GM12878 (cell line): ENCODE results near the gene USP9X. TPM values are rescaled to one million over a fixed set of nuclear protein-coding genes. Genes with fewer than 3 reads are reported as not detected.

Experiments
- ATAC-seq: fragments of 200-7000 bp; cut with Tn5 transposase; 3 replicates; pipeline ENCODE4 v1.9.1; 2020; ENCODE audit warnings: mild to moderate bottlenecking, moderate library complexity
- BruUV-seq: library from RNA; stranded (reverse); fragments of 400-500 nt; replicated peaks from 2 replicates; lab custom pipeline; 2021; lab: Mats Ljungman, UMichigan
- CTCF ChIA-PET: fragments of 300-600 bp; sonication (Branson Sonifier 250); formaldehyde crosslinking; extraction: SDS; loops from one replicate; lab custom pipeline; 2021; ENCODE audit warnings: inconsistent platforms; lab: Yijun Ruan, JAX
- POLR2A ChIA-PET: fragments of 350-600 bp; formaldehyde crosslinking; extraction: SDS; loops from one replicate; lab custom pipeline; 2021; ENCODE audit warnings: inconsistent platforms; lab: Charles Lee
- RAD21 ChIA-PET: fragments of 300-600 bp; sonication (Branson Sonifier 250); formaldehyde crosslinking; loops from one replicate; lab custom pipeline; 2023; ENCODE audit warnings: antibody characterized with exemption; ENCODE audit not compliant: unreplicated experiment; lab: Charles Lee
- SMC1A ChIA-PET: fragments of 300-600 bp; sonication (Branson Sonifier 250); formaldehyde crosslinking; loops from one replicate; lab custom pipeline; 2023; ENCODE audit not compliant: unreplicated experiment, uncharacterized antibody; lab: Charles Lee
- DNase-seq: peaks from one replicate; pipeline ENCODE4 v3.0.0-alpha.2; 2011; ENCODE audit warnings: low read depth, low spot score
- FAIRE-seq: peaks from 3 replicates; lab custom pipeline; 2011; peaks lifted over from hg19 to GRCh38; lab: Jason Lieb, UNC
- H2AFZ ChIP-seq: 2 replicates; pipeline ENCODE4 v1.6.0; 2011; ENCODE audit warnings: low read depth, low read length, control low read depth; ENCODE audit not compliant: control insufficient read depth
- H3K27ac ChIP-seq: 2 replicates; pipeline ENCODE4 v1.5.1; 2011; ENCODE audit warnings: control low read depth; ENCODE audit not compliant: control insufficient read depth, insufficient read depth
- H3K27me3 ChIP-seq, 2 experiments: replicated peaks in 1 of 2; 2 replicates each; pipeline versions ENCODE4 v1.6.0 to v1.6.1; 2011; ENCODE audit warnings: low read length in 1 of 2; ENCODE audit not compliant: control insufficient read depth in 2 of 2, insufficient read depth in 2 of 2
- H3K36me3 ChIP-seq, 2 experiments: 2 replicates each; pipeline ENCODE4 v1.5.1; 2011; ENCODE audit warnings: low read length in 1 of 2; ENCODE audit not compliant: control insufficient read depth in 2 of 2, insufficient read depth in 2 of 2
- H3K4me1 ChIP-seq: 2 replicates; pipeline ENCODE4 v1.6.1; 2011; ENCODE audit warnings: mild to moderate bottlenecking, low read length, moderate library complexity, mixed read lengths; ENCODE audit not compliant: control insufficient read depth, insufficient read depth
- H3K4me2 ChIP-seq: 2 replicates; pipeline ENCODE4 v1.6.0; 2011; ENCODE audit warnings: control low read depth; ENCODE audit not compliant: control insufficient read depth, insufficient read depth
- H3K4me3 ChIP-seq: fragments of 200-600 bp; sonication (generic); 2 replicates; pipeline ENCODE4 v1.5.1; 2016
- H3K79me2 ChIP-seq: 2 replicates; pipeline ENCODE4 v1.6.0; 2011; ENCODE audit warnings: low read length; ENCODE audit not compliant: control insufficient read depth, insufficient read depth
- H3K9ac ChIP-seq: 2 replicates; pipeline ENCODE4 v1.8.0; 2011; ENCODE audit warnings: low read length, control low read depth, mixed read lengths; ENCODE audit not compliant: control insufficient read depth, insufficient read depth
- H3K9me3 ChIP-seq: replicated peaks from 3 replicates; pipeline ENCODE4 v1.5.1; 2011; ENCODE audit warnings: mild to moderate bottlenecking, low read length; ENCODE audit not compliant: control insufficient read depth, insufficient read depth
- H4K20me1 ChIP-seq: 2 replicates; pipeline ENCODE4 v1.6.0; 2011; ENCODE audit not compliant: control insufficient read depth, insufficient read depth
- BCL11A ChIP-seq: IDR thresholded peaks from 2 replicates; pipeline ENCODE4 v1.6.1; 2011; ENCODE audit warnings: low read depth, low read length
- CBFB ChIP-seq: IDR thresholded peaks from 2 replicates; pipeline ENCODE4 v1.6.1; 2016; ENCODE audit warnings: antibody characterized with exemption, low read depth
- GABPA ChIP-seq: IDR thresholded peaks from 2 replicates; pipeline ENCODE4 v1.6.1; 2014; ENCODE audit warnings: antibody characterized with exemption, low read depth, mild to moderate bottlenecking, inconsistent platforms
- HDAC2 ChIP-seq: fragments of 200-600 bp; sonication (generic); IDR thresholded peaks from 2 replicates; pipeline ENCODE4 v1.6.1; 2017
- MEF2A ChIP-seq: IDR thresholded peaks from 2 replicates; pipeline ENCODE4 v1.6.1; 2011; ENCODE audit warnings: low read depth, mild to moderate bottlenecking, low read length, moderate library complexity; ENCODE audit not compliant: insufficient read depth
- MLLT1 ChIP-seq: fragments of 450-650 bp; IDR thresholded peaks from 2 replicates; pipeline ENCODE4 v1.6.1; 2016; ENCODE audit warnings: mild to moderate bottlenecking
- MTA2 ChIP-seq: fragments of 450-650 bp; IDR thresholded peaks from 2 replicates; pipeline ENCODE4 v1.6.1; 2016; ENCODE audit warnings: low read depth, mild to moderate bottlenecking, moderate library complexity
- MTA3 ChIP-seq: IDR thresholded peaks from 2 replicates; pipeline ENCODE4 v1.6.1; 2012; ENCODE audit warnings: low read length, inconsistent platforms, borderline replicate concordance
- NBN ChIP-seq: fragments of 450-650 bp; IDR thresholded peaks from 2 replicates; pipeline ENCODE4 v1.6.1; 2016
- NFIC ChIP-seq: IDR thresholded peaks from 2 replicates; pipeline ENCODE4 v1.6.1; 2012; ENCODE audit warnings: low read depth, mild to moderate bottlenecking, inconsistent platforms, low read length, moderate library complexity
- POLR2A ChIP-seq: IDR thresholded peaks from 2 replicates; pipeline ENCODE4 v1.6.1; 2011; ENCODE audit warnings: low read depth, mild to moderate bottlenecking, low read length
- POLR2AphosphoS2 ChIP-seq: IDR thresholded peaks from 2 replicates; pipeline ENCODE4 v1.6.1; 2011; ENCODE audit warnings: low read depth, mild to moderate bottlenecking, low read length, improper control_type of control experiment, moderate library complexity
- POU2F2 ChIP-seq: IDR thresholded peaks from 3 replicates; pipeline ENCODE4 v1.6.1; 2011; ENCODE audit warnings: low read depth, mild to moderate bottlenecking, low read length, borderline replicate concordance
- SIN3A ChIP-seq: IDR thresholded peaks from 2 replicates; pipeline ENCODE4 v1.6.1; 2012; ENCODE audit warnings: low read depth, low read length, improper control_type of control experiment
- SMAD5 ChIP-seq: IDR thresholded peaks from 2 replicates; pipeline ENCODE4 v1.6.1; 2016; ENCODE audit warnings: antibody characterized with exemption, low read depth
- STAT1 ChIP-seq: fragments of 450-650 bp; conservative IDR thresholded peaks from 2 replicates; pipeline ENCODE4 v1.6.1; 2014; ENCODE audit warnings: antibody characterized with exemption, mild to moderate bottlenecking
- SUZ12 ChIP-seq: fragments of 200-600 bp; sonication (generic); IDR thresholded peaks from one replicate; pipeline ENCODE4 v1.6.1; 2018; ENCODE audit warnings: antibody characterized with exemption, mild to moderate bottlenecking; ENCODE audit not compliant: unreplicated experiment
- ZNF207 ChIP-seq: fragments of 450-650 bp; IDR thresholded peaks from 2 replicates; pipeline ENCODE4 v1.6.1; 2014; ENCODE audit warnings: antibody characterized with exemption, mild to moderate bottlenecking, borderline replicate concordance
- WGBS: methylation state at CpG from one replicate; pipeline ENCODE4 v1.1.6; 2016; ENCODE audit warnings: low lambda C conversion rate; ENCODE audit not compliant: insufficient replicate concordance, insufficient coverage; ENCODE audit errors: missing lambda C conversion rate; 5-methylcytosine and 5-hydroxymethylcytosine counted together
- in situ Hi-C: fragments of 300-500 bp; cut with MboI; formaldehyde crosslinking; loops from 9 replicates; pipeline ENCODE4 v1.14.3; 2018; ENCODE audit warnings: mixed read lengths
- intact Hi-C: fragments of 100-400 bp; cut with micrococcal nuclease; formaldehyde crosslinking; loops from one replicate; pipeline ENCODE4 v1.14.2; 2022; ENCODE audit not compliant: unreplicated experiment
- polyA plus RNA-seq, 11 experiments: library from polyadenylated mRNA; depleted of rRNA in 4 of 11; unstranded in 6 of 11; stranded (reverse) in 5 of 11; fragments of >200 nt; fragmentation: Nextera tagmentation in 4 of 11; fragmentation: Illumina TruSeq in 1 of 11; extraction: Ambion mirVana in 4 of 11; extraction: Trizol in 1 of 11; gene quantifications; 1 replicate in 1 of 11; 2 replicates in 10 of 11; pipeline versions ENCODE4 v1.2.1 to v1.2.3, GENCODE V29; 2011 to 2016; ENCODE audit warnings: inconsistent platforms in 2 of 11, missing spikeins in 2 of 11, low read depth in 1 of 11
- total RNA-seq, 4 experiments: library from RNA; depleted of rRNA in 3 of 4; stranded (reverse); fragments of >200 nt in 3 of 4; fragmentation: Illumina TruSeq in 1 of 4; extraction: Trizol in 1 of 4; gene quantifications; 2 replicates each; pipeline versions ENCODE4 v1.2.1 to v1.2.3, GENCODE V29; 2013 to 2021
- TF ChIP-seq, protein P1 (sequence below): fragments of 450-650 bp; IDR thresholded peaks from 2 replicates; pipeline ENCODE4 v1.6.1; 2017; ENCODE audit warnings: mild to moderate bottlenecking

USP9X gene
- total and polyA plus RNA-seq, 10 of the 15 experiments (the other 5 are each of a cell fraction or from before 2014, with no cell fraction given) = 9.3 to 61.6 (median 31.7) TPM

DNA sequence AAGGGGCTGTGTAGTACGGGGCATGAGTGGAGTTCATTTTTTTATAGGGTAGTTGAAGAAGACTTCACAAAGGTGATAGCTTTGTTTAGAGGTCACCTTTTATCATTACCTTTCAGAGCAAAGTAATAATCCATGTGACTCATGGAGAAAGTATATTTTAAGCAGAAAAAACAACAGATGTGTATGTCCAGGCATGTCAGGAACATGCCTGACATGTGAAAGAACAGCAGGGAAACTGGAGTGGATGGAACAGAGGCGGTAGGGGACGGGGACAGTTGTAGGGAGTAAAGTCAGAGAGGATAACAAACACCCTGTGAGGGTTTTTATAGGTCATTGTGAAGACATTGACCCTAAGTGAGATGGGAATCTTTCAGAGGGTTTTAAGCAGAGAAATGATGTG, 107.6 kb downstream of the USP9X start:
- H3K4me2 ChIP-seq = no peak overlapping the region
- intact Hi-C loops = no loop called here

More for the DNA sequence above, 107.6 kb downstream of the USP9X start:
- BruUV-seq = no TSS peak
- TF ChIP-seq STAT1 (no peak), GABPA (no peak), POU2F2 (no peak), CBFB (no peak), SMAD5 (no peak), NBN (no peak), HDAC2 (no peak), POLR2A (no peak), ZNF207 (no peak), MTA3 (no peak), MEF2A (no peak), NFIC (no peak), BCL11A (no peak), MLLT1 (no peak), MTA2 (no peak), SIN3A (no peak), SUZ12 (no peak), POLR2AphosphoS2 (no peak)
- TF ChIP-seq, protein P1, sequence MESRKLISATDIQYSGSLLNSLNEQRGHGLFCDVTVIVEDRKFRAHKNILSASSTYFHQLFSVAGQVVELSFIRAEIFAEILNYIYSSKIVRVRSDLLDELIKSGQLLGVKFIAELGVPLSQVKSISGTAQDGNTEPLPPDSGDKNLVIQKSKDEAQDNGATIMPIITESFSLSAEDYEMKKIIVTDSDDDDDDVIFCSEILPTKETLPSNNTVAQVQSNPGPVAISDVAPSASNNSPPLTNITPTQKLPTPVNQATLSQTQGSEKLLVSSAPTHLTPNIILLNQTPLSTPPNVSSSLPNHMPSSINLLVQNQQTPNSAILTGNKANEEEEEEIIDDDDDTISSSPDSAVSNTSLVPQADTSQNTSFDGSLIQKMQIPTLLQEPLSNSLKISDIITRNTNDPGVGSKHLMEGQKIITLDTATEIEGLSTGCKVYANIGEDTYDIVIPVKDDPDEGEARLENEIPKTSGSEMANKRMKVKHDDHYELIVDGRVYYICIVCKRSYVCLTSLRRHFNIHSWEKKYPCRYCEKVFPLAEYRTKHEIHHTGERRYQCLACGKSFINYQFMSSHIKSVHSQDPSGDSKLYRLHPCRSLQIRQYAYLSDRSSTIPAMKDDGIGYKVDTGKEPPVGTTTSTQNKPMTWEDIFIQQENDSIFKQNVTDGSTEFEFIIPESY = no peak
- DNase-seq (no peak), FAIRE-seq (no peak), ATAC-seq (no peak)
- RAD21 ChIA-PET = interaction anchor here (0.9 kb wide), 1 partner anchor 12 kb away, joined by 4 read pairs; no protein-coding TSS in a partner anchor
- POLR2A ChIA-PET = no interaction called here
- WGBS = 100% methylated on average over 3 of the region's 3 CpGs
- Histone ChIP-seq H4K20me1 (no peaks in the 10 kb centered on the region), H3K4me1 (no peaks in the 10 kb centered on the region), H3K4me3 (no peak overlapping the region), H3K9me3 (no peaks in the 10 kb centered on the region), H2AFZ (no peak overlapping the region), H3K27ac (no peak overlapping the region), H3K36me3 (peaks cover 2 to 14% of the 10 kb centered on the region in 2 experiments), H3K27me3 (no peaks in the 10 kb centered on the region), H3K79me2 (no peaks in the 10 kb centered on the region), H3K9ac (no peak overlapping the region)
- SMC1A ChIA-PET = interaction anchor here (0.6 to 3.8 kb wide), 6 partner anchors 8 to 156 kb away, joined by 3 to 20 read pairs (median 4); no protein-coding TSS in a partner anchor
- in situ Hi-C loops = no loop called here
- CTCF ChIA-PET = interaction anchor here (0.6 to 2.1 kb wide), 2 partner anchors 13 to 399 kb away, joined by 3 to 10 read pairs; no protein-coding TSS in a partner anchor
